Heart right ventricle (tissue), 16 donors: ENCODE results near the gene LOXL1. TPM values are rescaled to one million over a fixed set of nuclear protein-coding genes. Genes with fewer than 3 reads are reported as not detected.

Source experiments
- ATAC-seq, 8 donors: fragments of 200-7000 bp; cut with Tn5 transposase; one replicate each; pipeline ENCODE4 v1.9.1; 2020; ENCODE audit warnings: mild to moderate bottlenecking in 8 of 8, moderate library complexity in 8 of 8, moderate number of reproducible peaks in 1 of 8
- DNase-seq, 2 donors: peaks; one replicate each; pipeline ENCODE4 v3.0.0-alpha.2; 2020
- H3K27ac ChIP-seq, 10 donors: fragments of 200-600 bp; sonication (generic) in 2 of 10; one replicate each; pipeline versions ENCODE4 v1.5.0 to v1.8.0; 2020 to 2022; ENCODE audit warnings: mild to moderate bottlenecking in 3 of 10
- H3K27me3 ChIP-seq, 7 donors: fragments of 200-600 bp; one replicate each; pipeline ENCODE4 v1.8.0; 2021 to 2022; ENCODE audit warnings: mild to moderate bottlenecking in 2 of 7
- H3K36me3 ChIP-seq, 9 donors: fragments of 200-600 bp; sonication (generic) in 1 of 9; one replicate each; pipeline versions ENCODE4 v1.5.0 to v1.8.0; 2020 to 2022; ENCODE audit warnings: mild to moderate bottlenecking in 2 of 9
- H3K4me1 ChIP-seq, 9 donors: fragments of 200-600 bp; sonication (generic) in 1 of 9; one replicate each; pipeline versions ENCODE4 v1.5.0 to v1.8.0; 2020 to 2022; ENCODE audit warnings: mild to moderate bottlenecking in 4 of 9
- H3K4me3 ChIP-seq, 10 donors: fragments of 200-600 bp; sonication (generic) in 2 of 10; one replicate each; pipeline versions ENCODE4 v1.5.0 to v1.8.0; 2020 to 2022; ENCODE audit warnings: mild to moderate bottlenecking in 7 of 10, moderate library complexity in 2 of 10
- H3K9me3 ChIP-seq, 11 donors: fragments of 200-600 bp in 10 of 11; sonication (generic) in 2 of 11; one replicate each; pipeline versions ENCODE4 v1.5.0 to v1.8.0; 2013 to 2022; ENCODE audit warnings: mild to moderate bottlenecking in 2 of 11, control low read depth in 1 of 11, moderate library complexity in 1 of 11
- CTCF ChIP-seq, 9 donors: fragments of 200-600 bp; sonication (generic) in 2 of 9; IDR thresholded peaks; one replicate each; pipeline versions ENCODE4 v1.5.0 to v1.8.0; 2021 to 2022; ENCODE audit warnings: antibody characterized with exemption in 9 of 9, mild to moderate bottlenecking in 5 of 9, moderate library complexity in 1 of 9
- WGBS, 2 donors: extraction: QIAGEN DNeasy Blood & Tissue Kit; methylation state at CpG; one replicate each; pipeline ENCODE4 v1.1.7; 2013; ENCODE audit warnings: inconsistent platforms in 1 of 2; 5-methylcytosine and 5-hydroxymethylcytosine counted together
- intact Hi-C, 10 donors: fragments of 100-400 bp; cut with DNase I; formaldehyde crosslinking; loops; one replicate each; pipeline versions ENCODE4 v1.11.1 to v1.14.2; 2022
- polyA plus RNA-seq, 2 donors: library from polyadenylated mRNA; stranded (reverse); fragments of 200-250 nt; gene quantifications; one replicate each; pipeline ENCODE4 v1.2.3, GENCODE V29; 2013
- total RNA-seq, 10 donors: library from RNA; stranded (reverse); fragmentation: NEBNext Ultra II Directional in 3 of 10; extraction: Animal tissue kit (Norgen Biotek cat#: 25700) in 3 of 10; gene quantifications; one replicate each; pipeline versions ENCODE4 v1.2.1 to v1.2.4, GENCODE V29; 2021 to 2023
- donor health status: Arrhythmogenic right ventricular cardiomyopathy.
- donor health status: ischemic (EF 13 %, LVEDD 7.1; RV severe dilation, severe dysfunction).
- donor health status: healthy with polysubstance abuse.
- donor health status: DM: no; HTN: yes; CAD: no.
- donor health status: DM: no; HTN: no; CAD: no.
- donor health status: ischemic (EF 25% LVEDD 6.9; RV normal size, moderate dysfunction).
- donor health status: ischemic (EF 25% LVEDD 5.7; RV mildly dilated, moderate dysfunction).
- donor health status: healthy.
- donor health status: DM: yes; HTN: yes; CAD: no.
- donor health status: Ischemic cardiomyopathy.
- donor health status: ischemic (EF 35%, LVEDD 5.7; RV mildly dilated, moderate dysfunction).
- donor health status: nonischemic (EF 11% LVEDD 7.7; RV severe dilation, severe dysfunction).
- donor health status: DM: yes; HTN: yes; CAD: no.
- donor health status: PGD.
- donor health status: ischemic (EF 29% LVEDD 5.4; RV normal size, mild dysfunction).
- donor health status: nonischemic (EF 23%, LVEDD 6.1; RV moderate dilation, normal function).

The LOXL1 gene
- total and polyA plus RNA-seq, 12 donors, result 11.2 to 66.6 (median 27.8) TPM

GRCh38 chr15:73897441-73898261 lies 28.6 kb upstream of the LOXL1 start:
- H3K36me3 ChIP-seq, result no peaks in the 10 kb centered on the region
- H3K4me3 ChIP-seq, result no peak overlapping the region
- H3K9me3 ChIP-seq, result no peaks in the 10 kb centered on the region
- no peak overlapping the region for H3K27ac ChIP-seq
- ATAC-seq, result peak; percentile 74 to 95 (median 88)
- TF ChIP-seq CTCF (IDR thresholded peaks at IDR 0.05), result peak; percentile 72 to 92 (median 83)
- peak; percentile 44 to 66 for DNase-seq
- 71 to 74% methylated on average over 15 of the region's 15 CpGs for WGBS, 2 donors
- peaks cover 0 to 4% (median 0%) of the 10 kb centered on the region in 7 donors for H3K27me3 ChIP-seq
- intact Hi-C loops, result loop anchor here in 3 of 10 donors (5.0 to 10.0 kb wide), 2 partner anchors 65 to 67 kb away; no protein-coding TSS in a partner anchor
- peaks cover 0 to 4% (median 0%) of the 10 kb centered on the region in 9 donors for H3K4me1 ChIP-seq

- intact Hi-C loops, result loop anchor here in 7 of 10 donors (5.0 to 10.0 kb wide), 6 partner anchors 63 to 335 kb away; no protein-coding TSS in a partner anchor
- Histone ChIP-seq H3K9me3 (no peaks in the 10 kb centered on the region), H3K4me3 (no peak overlapping the region), H3K27ac (no peak overlapping the region), H3K27me3 (no peaks in the 10 kb centered on the region), H3K4me1 (peaks cover 0 to 4% (median 0%) of the 10 kb centered on the region in 9 donors), H3K36me3 (no peaks in the 10 kb centered on the region)
- TF ChIP-seq CTCF (IDR thresholded peaks at IDR 0.05), result no peak
- ATAC-seq (no peak), DNase-seq (no peak)
- WGBS, 2 donors, result 72 to 73% methylated on average over 15 of the region's 15 CpGs
These were observed 26.8 kb upstream of the LOXL1 start for GRCh38 chr15:73899197-73900094.

GRCh38 chr15:73900095-73900712 lies 26.1 kb upstream of the LOXL1 start:
- no peaks in the 10 kb centered on the region for H3K27me3 ChIP-seq
- no peak for TF ChIP-seq CTCF (IDR thresholded peaks at IDR 0.05)
- DNase-seq (no peak), ATAC-seq (no peak)
- no peak overlapping the region for H3K27ac ChIP-seq
- peaks cover 0 to 4% (median 0%) of the 10 kb centered on the region in 11 donors for H3K9me3 ChIP-seq
- H3K4me3 ChIP-seq, result no peak overlapping the region
- intact Hi-C loops, result loop anchor here in 7 of 10 donors (10.0 kb wide), 4 partner anchors 175 to 335 kb away; no protein-coding TSS in a partner anchor
- H3K36me3 ChIP-seq, result no peaks in the 10 kb centered on the region
- 80 to 89% methylated on average over 10 of the region's 10 CpGs for WGBS, 2 donors
- peaks cover 0 to 4% (median 0%) of the 10 kb centered on the region in 9 donors for H3K4me1 ChIP-seq
